ENCODE measurements around the gene NAPSA.

DNA sequence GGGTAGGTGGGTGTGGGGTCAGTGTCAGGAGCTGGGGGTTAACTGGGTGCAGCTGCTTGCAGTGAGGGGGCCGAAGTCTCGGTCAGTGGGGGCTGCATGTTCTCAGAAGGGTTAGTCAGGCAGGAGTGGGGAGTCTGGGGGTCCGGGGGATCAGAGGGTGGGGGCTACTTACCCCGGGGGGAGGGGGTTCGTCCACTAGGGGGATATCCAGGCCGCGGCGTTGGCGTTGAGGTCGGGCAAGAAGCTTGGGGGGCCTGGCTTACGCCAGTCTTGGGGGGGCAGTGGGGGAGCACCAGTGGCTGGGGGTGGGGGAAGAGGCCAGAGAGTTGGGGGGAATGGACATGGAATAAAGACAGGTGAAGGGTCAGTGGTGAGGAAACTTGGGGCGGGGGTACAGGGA lies 45.4 kb downstream of the NAPSA start:
- TF ChIP-seq, protein P1, sequence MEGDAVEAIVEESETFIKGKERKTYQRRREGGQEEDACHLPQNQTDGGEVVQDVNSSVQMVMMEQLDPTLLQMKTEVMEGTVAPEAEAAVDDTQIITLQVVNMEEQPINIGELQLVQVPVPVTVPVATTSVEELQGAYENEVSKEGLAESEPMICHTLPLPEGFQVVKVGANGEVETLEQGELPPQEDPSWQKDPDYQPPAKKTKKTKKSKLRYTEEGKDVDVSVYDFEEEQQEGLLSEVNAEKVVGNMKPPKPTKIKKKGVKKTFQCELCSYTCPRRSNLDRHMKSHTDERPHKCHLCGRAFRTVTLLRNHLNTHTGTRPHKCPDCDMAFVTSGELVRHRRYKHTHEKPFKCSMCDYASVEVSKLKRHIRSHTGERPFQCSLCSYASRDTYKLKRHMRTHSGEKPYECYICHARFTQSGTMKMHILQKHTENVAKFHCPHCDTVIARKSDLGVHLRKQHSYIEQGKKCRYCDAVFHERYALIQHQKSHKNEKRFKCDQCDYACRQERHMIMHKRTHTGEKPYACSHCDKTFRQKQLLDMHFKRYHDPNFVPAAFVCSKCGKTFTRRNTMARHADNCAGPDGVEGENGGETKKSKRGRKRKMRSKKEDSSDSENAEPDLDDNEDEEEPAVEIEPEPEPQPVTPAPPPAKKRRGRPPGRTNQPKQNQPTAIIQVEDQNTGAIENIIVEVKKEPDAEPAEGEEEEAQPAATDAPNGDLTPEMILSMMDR (IDR thresholded peaks at IDR 0.05): no peak
- TF ChIP-seq POLR2A (IDR thresholded peaks at IDR 0.05): no peak

Data from Peyer's patch (tissue), 4 donors.